Activated gamma-delta T cell (primary cell): ENCODE measurements around the gene BMPR1A.
A peak's percentile ranks its signal among the peaks of the same experiment; 100 is the strongest.

ENCODE experiments used
- DNase-seq: peaks from one replicate; lab custom pipeline; 2025; lab: John Stamatoyannopoulos, UW
- total RNA-seq, 2 donors: gene quantifications; one replicate each; lab custom pipeline; 2026; lab: John Stamatoyannopoulos, UW

The BMPR1A gene
- 25.3 to 39.2 reads per million in 2 donors for total RNA-seq

- no peak for DNase-seq
These were observed at the start of gene BMPR1A for GRCh38 chr10:86756511-86757112. BMPR1A (plus strand) TSS chr10:86756619; CDS start chr10:86876019, 119,400 bp downstream.

- DNase-seq: no peak
These were observed 49.4 kb upstream of the BMPR1A start for GRCh38 chr10:86706977-86707376.

GRCh38 chr10:86707505-86707904, 48.9 kb upstream of the BMPR1A start:
- DNase-seq: no peak

- no peak for DNase-seq
These were observed 48.2 kb upstream of the BMPR1A start for GRCh38 chr10:86708068-86708782.

GRCh38 chr10:86708783-86709380, 47.5 kb upstream of the BMPR1A start:
- DNase-seq: no peak

- DNase-seq: no peak
These were observed 46.8 kb upstream of the BMPR1A start for GRCh38 chr10:86709396-86710185.

GRCh38 chr10:86710987-86711512, 45.4 kb upstream of the BMPR1A start:
- DNase-seq: peak; percentile 73

- DNase-seq: peak; percentile 55
These were observed 44.7 kb upstream of the BMPR1A start for GRCh38 chr10:86711513-86712316.

GRCh38 chr10:86712317-86712707, 44.1 kb upstream of the BMPR1A start:
- DNase-seq: no peak

GRCh38 chr10:86715156-86715795, 41.1 kb upstream of the BMPR1A start:
- DNase-seq: no peak

- no peak for DNase-seq
These were observed 40.6 kb upstream of the BMPR1A start for GRCh38 chr10:86715836-86716235.

- DNase-seq: no peak
These were observed 40.0 kb upstream of the BMPR1A start for GRCh38 chr10:86716466-86716865.

- no peak for DNase-seq
These were observed 37.9 kb upstream of the BMPR1A start for GRCh38 chr10:86718556-86718955.

GRCh38 chr10:86721232-86721631, 35.2 kb upstream of the BMPR1A start:
- DNase-seq: no peak

- no peak for DNase-seq
These were observed 33.4 kb upstream of the BMPR1A start for GRCh38 chr10:86723009-86723408.

GRCh38 chr10:86724445-86724844, 32.0 kb upstream of the BMPR1A start:
- DNase-seq: no peak

- no peak for DNase-seq
These were observed 30.3 kb upstream of the BMPR1A start for GRCh38 chr10:86725980-86726676.

GRCh38 chr10:86726677-86726999, 29.8 kb upstream of the BMPR1A start:
- no peak for DNase-seq

GRCh38 chr10:86727470-86727869, 28.9 kb upstream of the BMPR1A start:
- no peak for DNase-seq

- DNase-seq: no peak
These were observed 28.4 kb upstream of the BMPR1A start for GRCh38 chr10:86728056-86728455.
